Measurements from ENCODE around the gene CNTNAP3B.
"Not testable (repeated sequence)": the region's sequence is repeated elsewhere in the genome, so short reads cannot be mapped to it uniquely, and the experiment has no call there.

The CNTNAP3B gene

DNA sequence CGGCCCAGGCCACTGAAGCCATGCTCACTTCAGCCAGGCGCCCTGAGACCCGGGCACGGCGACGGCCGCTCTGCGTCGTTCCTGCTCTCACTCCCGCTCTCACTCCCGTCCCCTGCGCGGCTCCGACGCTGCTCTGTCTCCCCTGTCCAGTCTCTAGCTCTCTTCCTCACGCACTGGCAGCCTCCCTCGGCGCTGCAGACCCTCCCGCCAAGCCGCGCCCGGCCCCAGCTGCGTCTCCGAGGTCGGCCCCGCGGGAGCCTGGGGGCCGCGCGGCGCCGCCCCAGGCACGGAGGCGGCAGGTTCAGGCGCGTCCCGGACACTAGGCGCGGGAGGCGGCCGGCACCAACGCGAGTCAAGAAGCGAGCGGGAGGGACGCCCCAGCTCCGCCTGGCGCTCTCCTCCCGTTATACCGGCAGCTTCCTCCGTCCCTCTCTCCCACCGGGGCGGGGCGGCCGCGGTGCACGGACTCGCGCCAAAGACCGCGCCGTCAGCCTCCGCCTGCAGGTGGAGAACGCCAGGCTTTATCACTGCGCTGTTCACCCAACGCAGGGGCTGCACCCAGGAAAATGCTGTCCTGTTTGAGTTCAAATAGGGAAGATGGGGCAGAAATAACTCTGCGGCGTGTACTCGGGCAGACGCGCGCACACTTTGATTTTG lies at the start of gene CNTNAP3B:
TSS of gene CNTNAP3B (minus strand) at position 354 of the 657 bp plus-strand sequence. CDS start at position 22, 332 bp downstream.
- DNase-seq (ENCODE audit: low read depth): not testable (repeated sequence)

DNA sequence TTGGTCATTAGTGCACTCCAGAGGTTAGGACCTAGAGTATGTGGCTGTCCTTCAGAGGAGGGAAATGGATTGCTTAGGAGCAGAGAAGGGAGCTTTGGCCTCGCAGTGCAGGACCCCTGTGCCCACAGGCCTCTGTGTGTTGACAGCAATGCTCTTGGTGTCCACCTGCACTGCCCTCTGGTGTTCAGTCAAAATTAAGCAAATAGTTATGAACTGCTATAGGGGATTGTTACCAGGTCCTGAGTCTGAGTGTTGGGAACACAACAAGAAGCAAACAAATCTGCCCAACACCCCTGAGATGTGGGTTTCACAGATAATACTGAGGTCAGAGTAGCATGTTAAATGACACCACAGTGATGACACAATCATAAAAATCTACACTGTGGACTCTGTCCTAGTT lies 31.1 kb upstream of the CNTNAP3B start:
- DNase-seq (ENCODE audit: low read depth): not testable (repeated sequence)

DNA sequence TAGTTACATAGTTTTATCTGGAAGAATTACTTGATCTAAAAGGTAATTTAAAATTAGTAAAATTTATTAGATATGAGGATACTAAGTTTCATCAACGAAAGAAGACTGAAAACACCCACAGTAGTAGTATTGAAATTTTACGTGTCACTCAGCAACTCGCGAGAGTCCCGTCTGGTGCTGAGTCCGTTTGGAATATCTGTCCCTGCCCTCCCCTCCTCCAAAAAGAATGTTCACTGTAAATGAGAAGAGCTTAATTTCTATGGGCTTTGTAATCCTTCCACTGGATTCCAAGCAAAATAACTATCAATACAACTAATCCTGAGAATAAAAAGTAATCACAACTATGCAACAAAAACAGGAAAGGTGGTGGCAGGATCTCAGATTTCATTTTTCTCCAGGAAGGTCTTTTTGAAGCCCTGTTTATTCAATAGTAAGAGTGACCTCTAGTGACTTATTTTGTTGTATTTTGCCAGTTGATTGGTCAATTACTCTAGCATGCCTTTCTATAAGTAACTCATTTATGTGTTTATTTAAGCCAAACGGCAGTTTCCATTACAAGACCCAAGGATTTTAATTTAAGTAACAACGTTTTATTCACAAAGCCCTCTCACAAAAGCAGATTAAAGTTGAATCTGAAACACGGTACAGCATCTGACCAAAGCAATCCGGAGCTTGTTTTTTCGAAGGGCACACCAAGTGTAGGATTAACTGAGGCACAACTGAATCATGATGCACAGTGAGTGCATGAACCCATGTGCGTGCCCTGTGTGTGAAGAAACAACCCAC lies 2.0 kb downstream of the CNTNAP3B start:
- DNase-seq (ENCODE audit: low read depth): not testable (repeated sequence)

DNA sequence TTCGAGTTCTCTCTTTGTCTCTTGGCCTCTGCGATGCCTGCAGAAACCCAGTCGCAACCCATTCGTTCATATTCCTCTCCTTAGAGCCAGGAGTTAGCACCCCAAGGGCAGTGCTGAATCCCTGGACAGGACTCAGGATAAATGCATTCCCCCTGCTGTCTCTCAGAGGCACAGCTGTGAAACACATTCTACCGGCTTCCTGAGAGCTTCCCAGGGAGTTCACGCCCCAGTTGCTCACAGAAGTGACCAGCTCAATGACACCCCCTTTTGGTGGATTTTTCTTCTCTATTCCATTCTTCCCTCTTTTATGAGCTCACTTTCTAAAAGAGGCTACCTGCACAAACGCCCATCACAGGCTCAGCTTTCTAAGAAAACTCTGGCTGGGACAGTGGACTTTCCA lies 8.2 kb downstream of the CNTNAP3B start:
- not testable (repeated sequence) for DNase-seq (ENCODE audit: low read depth)

DNA sequence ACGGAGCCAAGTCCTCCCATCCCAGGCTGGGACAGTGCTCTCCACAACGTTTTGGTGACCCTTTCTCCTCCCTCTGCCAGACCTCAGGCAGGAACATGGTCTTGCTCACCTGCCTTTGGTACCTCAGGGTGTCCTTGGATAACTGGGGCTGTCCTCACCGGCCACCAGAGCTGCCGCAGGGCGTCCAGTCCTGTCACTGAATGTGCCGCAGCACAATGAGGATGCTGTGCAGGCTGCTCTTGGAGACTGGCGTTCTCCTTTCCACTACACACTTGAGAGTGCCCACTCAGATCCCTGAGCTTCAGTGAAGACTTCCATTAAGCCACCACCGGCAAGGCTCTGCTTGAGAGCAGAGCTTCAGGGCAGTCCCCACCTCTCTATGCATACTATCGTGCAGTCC lies 33.3 kb downstream of the CNTNAP3B start:
- not testable (repeated sequence) for DNase-seq (ENCODE audit: low read depth)

DNA sequence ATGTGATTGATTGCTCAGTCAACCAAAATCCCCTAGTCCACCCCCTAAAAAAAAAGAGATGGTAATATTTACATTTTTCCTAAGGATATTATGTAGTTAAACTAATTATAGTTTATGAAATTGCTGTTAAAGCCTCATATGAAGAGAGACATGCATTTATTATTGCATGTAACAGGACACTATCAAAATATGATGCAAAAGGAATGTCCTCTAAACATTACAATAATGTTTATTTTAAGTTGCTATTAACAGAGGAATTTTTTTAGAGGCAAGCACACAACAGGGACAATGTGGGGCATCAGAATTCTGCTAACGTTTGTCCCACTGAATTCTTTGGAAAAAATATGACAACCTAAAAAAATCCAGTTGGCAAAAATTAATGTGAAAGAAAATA lies 44.7 kb downstream of the CNTNAP3B start:
- DNase-seq (ENCODE audit: low read depth): not testable (repeated sequence)

DNA sequence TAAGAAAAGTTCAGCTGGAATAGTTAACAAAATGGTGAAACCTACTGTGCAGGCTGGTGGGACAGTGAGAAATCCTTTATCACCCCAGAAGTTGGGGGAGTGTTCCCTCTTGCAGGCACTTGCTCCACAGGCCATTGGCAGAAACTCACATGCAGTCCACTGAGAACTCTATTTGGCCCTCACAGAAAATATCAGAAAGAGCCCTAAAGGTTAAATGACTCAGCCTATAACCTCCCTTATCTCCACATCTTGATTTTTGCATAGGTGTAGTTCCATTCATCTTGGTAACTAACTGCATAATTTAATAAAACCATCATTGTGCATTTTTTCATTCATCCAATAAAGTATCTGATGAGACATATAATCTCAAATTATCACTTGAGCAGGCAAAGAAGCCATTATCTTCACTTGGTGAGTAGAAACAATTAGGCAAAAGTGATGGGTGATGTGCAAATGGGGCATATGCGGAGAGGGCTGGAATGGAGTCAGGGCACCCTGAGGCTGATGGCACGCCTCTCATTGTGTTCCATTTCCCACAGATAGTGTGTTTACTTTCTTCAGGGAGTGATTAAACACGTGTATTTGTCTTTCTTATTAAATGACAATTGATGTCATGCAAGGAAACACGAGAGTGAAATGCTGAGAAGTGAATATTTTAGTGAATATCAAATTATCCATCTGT lies 45.2 kb downstream of the CNTNAP3B start:
- DNase-seq (ENCODE audit: low read depth): not testable (repeated sequence)

DNA sequence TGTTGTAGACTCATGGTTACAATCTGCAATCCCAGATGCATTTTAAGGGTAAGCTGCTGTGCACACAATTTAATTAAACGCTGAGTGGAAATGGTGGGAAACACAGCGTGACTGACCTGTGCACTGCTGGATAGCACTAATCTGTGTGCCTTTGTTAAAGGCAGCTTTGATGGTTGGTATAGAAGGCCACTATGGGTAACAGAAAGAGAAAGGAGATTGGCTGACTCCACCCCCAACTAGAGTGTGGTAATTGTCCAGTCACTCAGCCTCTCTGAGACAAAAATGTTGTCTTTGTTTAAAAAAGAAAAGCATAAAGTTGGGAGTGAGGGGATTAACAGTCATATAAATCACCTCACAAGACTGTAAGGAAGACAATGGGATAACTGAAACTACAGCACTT lies 48.9 kb downstream of the CNTNAP3B start:
- not testable (repeated sequence) for DNase-seq (ENCODE audit: low read depth)

DNA sequence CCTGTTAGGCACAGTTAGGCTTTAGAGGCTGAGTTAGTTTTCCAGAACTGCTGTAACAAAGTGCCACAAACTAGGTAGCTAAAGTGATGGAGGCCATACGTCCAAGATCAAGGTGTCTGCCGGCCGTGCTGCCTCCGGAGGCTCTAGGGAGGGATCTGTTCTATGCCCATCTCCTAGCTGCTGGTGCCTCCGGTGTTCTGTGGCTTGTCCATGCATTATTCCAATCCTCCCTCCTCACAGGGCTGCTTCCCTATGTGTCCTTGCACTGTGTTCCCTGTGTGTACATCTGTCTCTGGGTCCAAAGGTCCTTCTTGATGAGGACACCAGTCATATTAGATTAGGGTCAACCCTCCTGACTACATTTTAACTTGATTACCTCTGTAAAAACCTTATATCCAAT lies 54.4 kb downstream of the CNTNAP3B start:
- not testable (repeated sequence) for DNase-seq (ENCODE audit: low read depth)

DNA sequence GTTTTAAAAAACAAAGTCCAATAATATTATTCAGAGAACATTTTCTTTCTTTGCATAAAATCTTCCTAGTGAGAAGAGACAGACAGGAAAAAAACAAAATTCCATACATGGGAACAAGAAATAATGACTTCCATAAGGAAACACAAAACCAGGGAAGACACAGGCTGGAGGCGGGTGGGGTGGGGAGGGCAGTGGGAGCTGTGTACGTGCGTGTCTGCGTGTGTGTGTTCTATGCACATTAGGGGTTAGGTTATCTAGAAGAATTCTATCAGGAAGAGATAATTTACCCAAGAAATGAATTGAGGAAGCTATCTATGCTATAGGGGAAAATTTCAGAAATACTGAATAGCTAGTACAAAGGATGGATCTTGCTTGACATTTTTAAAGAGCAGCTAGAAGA lies 58.2 kb downstream of the CNTNAP3B start:
- DNase-seq (ENCODE audit: low read depth): not testable (repeated sequence)

DNA sequence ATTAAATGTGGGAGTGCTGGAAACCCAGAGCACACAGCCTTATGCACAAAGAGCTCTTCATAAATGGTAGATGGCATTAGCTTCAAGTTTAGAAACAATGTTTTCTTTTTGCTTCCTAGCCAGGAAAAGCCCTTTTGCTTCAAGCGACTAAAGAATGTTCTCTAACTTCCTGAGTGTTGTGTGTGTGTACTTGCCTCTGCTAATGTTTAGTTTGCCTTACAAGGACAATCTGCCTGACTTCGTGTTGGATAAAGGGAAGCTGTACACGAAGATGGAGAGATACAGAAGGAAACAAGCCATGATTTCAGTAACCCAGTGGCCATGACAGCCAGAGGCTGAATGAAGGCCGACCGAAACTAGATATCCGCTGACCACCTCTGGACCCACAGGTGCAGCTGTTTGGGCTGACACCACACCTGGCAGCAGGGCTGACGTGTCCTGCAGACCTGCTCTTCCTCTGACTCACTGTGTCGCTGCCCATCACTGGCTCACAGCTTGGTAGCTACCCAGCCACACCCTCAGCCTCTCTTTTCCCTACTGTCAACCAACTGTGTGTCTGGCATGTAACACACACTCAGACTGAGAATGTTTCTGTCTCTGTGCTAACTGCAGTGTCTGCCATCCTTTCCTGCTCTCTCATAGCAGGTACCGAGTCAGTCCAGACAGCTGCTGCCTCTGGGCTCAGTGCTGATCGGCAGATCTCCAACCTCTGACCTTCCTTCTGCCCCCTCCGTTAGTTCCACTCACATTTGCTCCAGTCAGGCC lies 59.0 kb downstream of the CNTNAP3B start:
- not testable (repeated sequence) for DNase-seq (ENCODE audit: low read depth)

DNA sequence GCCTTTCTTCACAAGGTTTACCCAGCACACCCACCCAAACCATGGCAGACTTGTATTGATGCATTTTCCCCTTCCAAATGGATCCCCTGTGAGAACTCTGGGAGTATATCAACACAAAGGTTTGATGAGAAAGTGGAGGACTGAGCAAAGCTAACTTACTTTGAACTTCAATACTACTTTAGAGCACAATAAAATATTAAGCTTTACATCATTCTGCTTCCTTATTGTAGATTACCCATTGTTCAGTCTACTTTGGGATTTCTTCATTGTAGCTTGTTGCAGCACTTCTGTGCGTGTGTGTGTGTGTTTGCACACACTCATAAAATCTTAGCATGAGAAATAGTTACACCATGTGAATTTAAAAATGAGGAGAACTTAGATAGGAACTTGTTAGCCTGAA lies 75.4 kb downstream of the CNTNAP3B start:
- not testable (repeated sequence) for DNase-seq (ENCODE audit: low read depth)

DNA sequence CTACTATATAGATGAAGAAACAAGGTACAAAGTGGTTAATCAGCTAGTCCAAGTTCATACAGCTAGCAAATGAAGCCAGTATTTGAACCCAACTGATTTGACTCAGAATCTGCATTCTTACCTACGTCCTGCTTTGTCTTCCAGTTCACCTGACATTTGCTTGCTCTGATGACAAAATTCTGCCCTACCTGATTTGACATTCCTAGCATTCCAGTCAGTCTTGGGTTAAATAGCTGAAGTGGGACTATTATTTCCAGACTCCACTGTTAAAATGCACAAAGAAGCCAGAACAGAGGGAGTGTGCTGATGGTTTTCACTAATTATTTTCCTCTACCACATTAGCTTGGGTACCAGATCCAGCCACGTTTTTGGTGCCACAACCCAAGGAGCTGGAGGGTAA lies 78.5 kb downstream of the CNTNAP3B start:
- not testable (repeated sequence) for DNase-seq (ENCODE audit: low read depth)

DNA sequence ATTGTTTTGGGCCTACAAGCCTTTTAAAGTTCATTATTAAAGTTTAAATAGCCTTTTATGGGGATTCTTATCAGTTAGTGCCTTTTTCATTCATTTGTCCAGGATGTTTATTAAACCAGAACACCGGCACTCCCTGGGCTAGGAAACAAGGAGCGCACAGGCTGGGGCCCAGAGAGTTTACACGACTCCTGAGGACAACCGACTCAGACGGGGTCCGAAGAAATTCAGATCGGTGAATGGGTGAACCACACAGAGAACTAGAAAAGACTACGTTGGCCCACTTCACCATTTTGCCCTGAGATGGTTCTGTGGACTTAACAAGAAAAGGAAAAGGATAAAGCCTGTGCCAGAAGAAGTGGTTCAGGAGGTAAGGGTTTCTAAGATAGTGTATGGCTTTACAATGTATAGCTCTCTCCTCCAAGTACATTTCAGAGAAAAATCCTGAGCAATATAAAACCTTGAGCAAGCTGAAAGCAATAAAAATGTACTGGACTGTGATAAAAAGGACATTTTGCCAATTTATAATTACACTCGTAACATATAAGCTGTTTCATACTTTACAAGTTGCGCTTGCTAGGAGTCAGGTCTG lies 84.7 kb downstream of the CNTNAP3B start:
- not testable (repeated sequence) for DNase-seq (ENCODE audit: low read depth)

DNA sequence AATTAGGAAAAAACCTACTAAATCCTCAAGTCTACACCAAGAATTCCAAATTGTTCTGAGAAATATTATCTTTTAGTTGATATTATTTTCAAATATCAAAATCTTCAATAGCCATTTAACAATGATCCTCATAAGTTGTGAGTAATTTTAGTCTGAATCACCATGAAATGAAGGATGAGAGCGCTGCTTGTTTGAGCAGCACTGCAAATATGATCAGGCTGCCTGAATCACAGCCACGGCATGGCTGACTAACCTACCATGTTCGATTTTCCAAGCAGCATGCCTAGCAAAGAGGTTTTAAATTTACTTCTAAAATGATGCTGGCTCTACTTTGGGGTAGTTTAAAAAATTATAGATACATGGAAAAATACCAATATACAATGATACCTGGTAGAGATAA lies 95.7 kb downstream of the CNTNAP3B start:
- not testable (repeated sequence) for DNase-seq (ENCODE audit: low read depth)

DNA sequence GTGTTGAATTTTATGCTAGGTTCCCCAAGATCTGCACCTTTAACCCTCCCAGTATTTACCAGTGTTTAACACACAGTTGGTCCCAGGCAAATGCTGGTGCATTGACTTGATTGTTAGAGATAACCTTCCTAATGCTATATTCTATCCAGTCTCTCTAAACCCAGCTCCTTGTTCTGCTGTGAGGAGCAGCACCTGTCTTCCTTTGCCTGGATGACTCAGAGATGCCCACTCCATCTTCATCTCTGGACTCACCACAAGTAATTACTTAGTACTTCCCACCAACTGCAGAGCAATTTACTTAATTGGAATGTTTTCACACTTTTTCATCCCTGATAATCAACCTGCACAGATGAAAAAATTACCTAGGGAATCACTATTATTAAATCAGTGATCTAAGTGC lies 108.6 kb downstream of the CNTNAP3B start:
- DNase-seq (ENCODE audit: low read depth): not testable (repeated sequence)

DNA sequence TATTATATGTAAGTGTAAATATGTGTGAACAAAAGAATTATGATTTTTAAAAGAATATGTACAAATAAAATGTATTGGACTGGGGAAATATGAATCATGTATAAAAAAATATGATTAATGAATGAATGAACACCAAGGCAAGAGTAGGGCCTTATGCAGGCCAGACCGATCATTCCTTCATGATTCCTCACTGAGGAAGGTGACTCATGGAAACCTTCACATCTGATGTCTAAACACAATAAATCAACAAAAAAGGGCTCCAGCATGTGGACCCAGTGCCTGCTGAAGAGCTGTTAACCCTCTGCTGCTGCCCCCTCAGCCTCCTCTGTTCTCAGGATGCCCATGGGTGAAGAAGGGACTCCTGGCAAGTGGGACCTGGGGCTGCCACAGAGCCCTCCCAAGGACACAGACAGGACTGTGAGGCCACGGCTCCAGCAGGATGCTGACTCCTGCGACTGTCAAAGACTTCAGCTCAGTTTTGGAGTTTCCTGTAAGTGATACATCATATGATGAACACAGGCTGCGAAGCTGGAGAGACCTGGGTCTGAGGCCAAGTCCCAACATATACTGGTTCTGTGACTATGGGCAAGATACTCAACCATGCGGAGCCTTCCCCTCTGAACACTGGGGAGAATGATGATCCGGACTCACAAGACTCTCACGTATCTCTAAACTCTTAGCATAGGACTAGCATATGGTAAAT lies 110.9 kb downstream of the CNTNAP3B start:
- DNase-seq (ENCODE audit: low read depth): peak; percentile 40

DNA sequence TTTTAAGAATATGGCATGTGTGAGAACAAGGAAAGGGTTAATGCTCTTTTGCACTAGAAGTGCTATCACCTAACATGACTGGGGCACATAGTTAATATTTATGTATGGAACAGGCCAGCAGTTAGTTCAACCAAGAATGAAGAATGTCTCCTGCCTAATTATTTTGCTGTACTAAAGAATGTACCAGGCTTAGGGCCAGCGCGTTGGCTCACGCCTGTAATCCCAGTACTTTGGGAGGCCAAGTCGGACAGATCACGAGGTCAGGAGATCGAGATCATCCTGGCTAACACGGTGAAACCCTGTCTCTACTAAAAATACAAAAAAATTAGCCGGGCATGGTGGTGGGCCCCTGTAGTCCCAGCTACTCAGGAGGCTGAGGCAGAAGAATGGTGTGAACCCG lies 114.9 kb downstream of the CNTNAP3B start:
- not testable (repeated sequence) for DNase-seq (ENCODE audit: low read depth)

DNA sequence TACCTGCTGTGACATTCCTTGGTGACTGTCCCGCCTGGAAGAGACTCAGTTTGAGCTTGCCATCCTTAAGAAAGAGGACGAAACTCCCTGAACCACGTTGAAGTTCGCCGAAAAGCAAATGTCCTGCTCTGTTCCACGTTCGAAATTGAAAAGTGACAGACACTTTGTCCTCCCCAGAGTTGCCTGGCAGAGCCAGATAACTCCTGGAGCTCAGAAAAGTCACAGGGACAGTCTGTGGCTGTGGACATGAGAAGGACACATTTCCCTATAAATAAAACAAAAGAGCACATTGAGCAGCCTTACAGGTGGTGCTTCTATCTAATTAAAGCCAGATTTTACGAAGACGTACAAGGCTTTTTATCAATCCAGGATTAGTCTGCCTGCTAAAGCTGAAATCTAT lies 137.6 kb downstream of the CNTNAP3B start:
- not testable (repeated sequence) for DNase-seq (ENCODE audit: low read depth)

DNA sequence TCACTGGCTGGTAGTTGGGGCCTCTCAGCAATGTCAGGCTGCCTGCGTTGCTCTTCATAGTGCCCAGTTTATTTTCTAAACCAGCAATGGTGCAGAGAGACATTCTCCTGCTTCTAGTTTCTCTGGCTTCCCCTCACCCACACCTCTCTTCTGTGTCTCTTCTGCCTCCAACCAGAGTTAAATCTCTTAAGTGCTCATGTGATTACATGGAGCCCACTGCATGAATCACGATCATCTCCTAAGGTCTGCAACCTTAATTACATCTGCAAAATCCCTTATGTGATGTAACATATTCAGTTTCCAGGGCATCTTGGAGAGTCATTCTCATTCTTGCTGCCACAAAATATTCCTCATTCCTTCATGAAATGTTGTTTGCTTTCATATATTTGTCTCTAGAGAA lies 149.0 kb downstream of the CNTNAP3B start:
- DNase-seq (ENCODE audit: low read depth): not testable (repeated sequence)
